KBM-7 (cell line): Measurements from ENCODE around the gene POU2AF1.

Experiments used
- DNase-seq: peaks from one replicate; pipeline ENCODE4 v3.0.0-alpha.2; 2015
- in situ Hi-C: fragments of 300-500 bp; cut with MboI; formaldehyde crosslinking; loops from 2 replicates; pipeline ENCODE4 v1.14.3; 2020; ENCODE audit warnings: low sequenced_read_pairs, low pct_unique_long_range_greater_than_20kb, mixed read lengths

POU2AF1 gene

DNA sequence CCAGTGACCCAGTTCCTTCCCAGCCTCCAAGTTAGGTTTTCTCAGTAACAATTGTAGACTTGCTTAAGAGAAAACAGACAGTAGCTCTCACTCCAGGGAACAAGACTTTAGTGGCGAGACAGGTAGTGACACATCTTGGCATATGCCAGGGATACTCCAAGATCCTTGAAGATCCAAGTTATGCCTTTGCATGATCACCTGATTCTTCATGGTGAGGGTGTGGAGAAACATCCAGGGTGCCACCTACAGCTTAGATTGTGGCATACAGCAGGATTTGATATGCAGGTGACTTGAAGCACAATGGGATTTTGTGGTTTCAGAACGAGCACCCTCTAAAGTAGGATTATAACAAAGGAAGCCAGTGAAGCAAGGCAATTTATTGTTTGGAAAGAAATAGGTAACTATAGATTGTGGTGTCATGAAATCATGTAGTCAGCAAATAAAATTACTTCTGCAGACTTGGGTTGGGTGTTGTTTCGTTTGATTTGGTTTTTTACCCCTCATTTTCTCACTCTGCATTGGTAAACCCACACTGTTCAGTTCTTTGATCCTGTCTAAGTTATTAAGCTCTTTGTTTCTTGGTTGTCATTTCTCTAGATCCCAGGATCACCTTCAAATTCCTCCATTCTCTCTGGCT lies 71.5 kb downstream of the POU2AF1 start:
- DNase-seq, result no peak
- in situ Hi-C loops, result no loop called here

DNA sequence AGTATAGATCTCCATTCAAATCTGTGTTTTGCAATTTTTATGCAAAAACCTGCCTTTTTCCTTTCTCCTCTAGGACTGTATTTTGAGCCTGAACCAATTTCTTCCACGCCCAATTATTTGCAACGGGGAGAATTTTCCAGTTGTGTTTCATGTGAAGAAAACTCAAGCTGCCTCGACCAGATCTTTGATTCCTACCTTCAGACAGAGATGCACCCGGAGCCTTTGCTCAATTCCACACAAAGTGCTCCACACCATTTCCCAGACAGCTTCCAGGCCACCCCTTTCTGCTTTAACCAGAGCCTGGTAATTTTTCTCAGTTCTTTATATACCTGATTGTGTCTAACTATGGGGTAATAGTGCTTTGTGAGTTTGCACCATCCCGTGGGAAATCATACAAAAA lies 72.8 kb downstream of the POU2AF1 start:
- in situ Hi-C loops, result no loop called here
- no peak for DNase-seq

GRCh38 chr11:111305876-111306275 lies 73.2 kb downstream of the POU2AF1 start:
- in situ Hi-C loops, result no loop called here
- DNase-seq, result peak; percentile 7

- in situ Hi-C loops, result no loop called here
- no peak for DNase-seq
Measured at GRCh38 chr11:111305162-111305802, 73.8 kb downstream of the POU2AF1 start.

DNA sequence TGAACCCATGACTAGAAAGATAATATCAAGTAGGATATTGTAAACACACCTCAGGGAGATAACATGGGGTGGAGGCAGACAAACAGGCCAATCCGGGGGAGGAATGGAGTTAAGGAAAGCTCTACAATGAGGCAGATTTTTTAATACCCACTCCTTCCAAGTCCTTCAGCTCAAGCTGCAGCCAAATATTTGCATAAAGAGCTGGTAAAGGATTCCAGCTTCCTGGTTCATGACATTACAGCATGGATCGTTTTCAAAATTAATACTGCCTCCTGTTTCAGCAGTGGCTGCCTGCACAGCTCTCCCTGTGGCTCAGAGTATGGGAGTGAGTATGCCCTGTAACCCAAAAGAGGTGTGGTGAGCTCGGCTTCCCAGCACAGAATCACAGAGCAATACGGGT lies 75.6 kb downstream of the POU2AF1 start:
- no peak for DNase-seq
- in situ Hi-C loops, result no loop called here

DNA sequence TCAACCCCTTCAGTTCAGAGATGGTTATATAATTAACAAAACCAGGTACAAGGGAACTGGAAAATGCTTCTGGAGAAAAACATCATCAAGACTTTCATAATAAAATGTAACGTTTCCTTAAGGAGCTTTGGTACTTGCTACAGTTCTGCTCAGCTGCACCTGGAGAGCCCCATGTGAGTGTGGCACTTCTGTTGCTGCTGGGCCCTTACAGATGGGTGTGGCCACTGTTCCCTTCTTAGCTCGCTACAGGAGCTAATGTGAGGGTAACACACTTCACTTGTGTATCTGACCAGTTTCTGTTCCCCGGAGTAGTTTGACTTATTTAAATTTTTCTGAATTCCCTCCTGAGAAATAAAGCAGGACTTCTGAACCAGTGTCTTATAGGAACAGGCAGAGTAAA lies 76.8 kb downstream of the POU2AF1 start:
- DNase-seq, result no peak
- in situ Hi-C loops, result no loop called here
